H1 (cell line): Measurements from ENCODE around the gene PIGK. TPM values are rescaled to one million over a fixed set of nuclear protein-coding genes. Genes with fewer than 3 reads are reported as not detected.

Experiments used
- CTCF ChIA-PET: fragments of 300-600 bp; sonication (Branson Sonifier 250); formaldehyde crosslinking; loops from one replicate; lab custom pipeline; 2021; ENCODE audit not compliant: partially characterized antibody; lab: Charles Lee
- POLR2A ChIA-PET: fragments of 300-600 bp; sonication (Branson Sonifier 250); formaldehyde crosslinking; loops from one replicate; lab custom pipeline; 2021; ENCODE audit warnings: inconsistent platforms; ENCODE audit not compliant: partially characterized antibody; lab: Charles Lee
- DNase-seq, 2 experiments: peaks; one replicate each; pipeline versions ENCODE4 v3.0.0 to v3.0.0-alpha.2; 2010 to 2022; ENCODE audit warnings: low spot score in 2 of 2, low read depth in 1 of 2, mixed read lengths in 1 of 2
- FAIRE-seq: peaks from 2 replicates; lab custom pipeline; 2011; peaks lifted over from hg19 to GRCh38; lab: Jason Lieb, UNC
- H2AFZ ChIP-seq: 2 replicates; pipeline ENCODE4 v1.8.1; 2012; ENCODE audit warnings: low read length, inconsistent platforms
- H2AK5ac ChIP-seq: 2 replicates; pipeline ENCODE4 v1.6.1; 2013; ENCODE audit warnings: low read depth, low read length
- H2BK120ac ChIP-seq: replicated peaks from 2 replicates; pipeline ENCODE3; 2013; ENCODE audit warnings: low read depth, low read length, inconsistent platforms
- H2BK12ac ChIP-seq: 2 replicates; pipeline ENCODE4 v1.6.1; 2013; ENCODE audit warnings: low read depth, low read length
- H2BK15ac ChIP-seq: 2 replicates; pipeline ENCODE4 v1.6.1; 2013; ENCODE audit warnings: low read length
- H2BK20ac ChIP-seq: 2 replicates; pipeline ENCODE4 v1.6.1; 2013; ENCODE audit warnings: low read length
- H2BK5ac ChIP-seq: 2 replicates; pipeline ENCODE4 v1.6.1; 2013; ENCODE audit warnings: low read depth, low read length
- H3K14ac ChIP-seq: 2 replicates; pipeline ENCODE4 v1.6.1; 2013; ENCODE audit warnings: inconsistent platforms; ENCODE audit not compliant: insufficient read length
- H3K18ac ChIP-seq: 2 replicates; pipeline ENCODE4 v1.6.1; 2013; ENCODE audit warnings: low read length; ENCODE audit errors: extremely low read depth
- H3K23ac ChIP-seq: 2 replicates; pipeline ENCODE4 v1.6.1; 2013; ENCODE audit warnings: inconsistent platforms; ENCODE audit not compliant: insufficient read length
- H3K23me2 ChIP-seq: 2 replicates; pipeline ENCODE4 v1.6.1; 2013; ENCODE audit warnings: low read depth, low read length
- H3K27ac ChIP-seq: 2 replicates; pipeline ENCODE4 v1.6.1; 2011; ENCODE audit warnings: low read depth, low read length, inconsistent platforms
- H3K27me3 ChIP-seq, 4 experiments: replicated peaks in 1 of 4; 1 replicate in 1 of 4; 2 replicates in 3 of 4; pipeline versions ENCODE4 v1.6.1 to v1.8.1; 2011 to 2013; ENCODE audit warnings: low read length in 3 of 4, mild to moderate bottlenecking in 3 of 4, inconsistent platforms in 2 of 4, mixed read lengths in 2 of 4, moderate library complexity in 1 of 4; ENCODE audit not compliant: control insufficient read depth in 3 of 4, insufficient read depth in 3 of 4; ENCODE audit errors: extremely low read depth in 1 of 4
- H3K36me3 ChIP-seq, 4 experiments: 2 replicates each; pipeline versions ENCODE4 v1.6.1 to v1.8.1; 2011 to 2013; ENCODE audit warnings: mild to moderate bottlenecking in 4 of 4, low read length in 3 of 4, moderate library complexity in 2 of 4, control low read depth in 1 of 4, inconsistent platforms in 1 of 4; ENCODE audit not compliant: insufficient read depth in 4 of 4, control insufficient read depth in 2 of 4
- H3K4ac ChIP-seq: replicated peaks from 2 replicates; pipeline ENCODE3; 2013; ENCODE audit warnings: low read length, low read depth, mixed read lengths, inconsistent platforms; ENCODE audit not compliant: insufficient read length
- H3K4me1 ChIP-seq, 4 experiments: replicated peaks in 1 of 4; 1 replicate in 1 of 4; 2 replicates in 3 of 4; pipeline versions ENCODE4 v1.6.1 to v1.8.1; 2011 to 2013; ENCODE audit warnings: low read length in 3 of 4, inconsistent platforms in 2 of 4, mixed read lengths in 1 of 4; ENCODE audit not compliant: insufficient read depth in 4 of 4, control insufficient read depth in 3 of 4
- H3K4me2 ChIP-seq, 2 experiments: 2 replicates each; pipeline versions ENCODE4 v1.6.1 to v1.8.1; 2011 to 2013; ENCODE audit warnings: low read depth in 2 of 2, low read length in 2 of 2, control low read depth in 1 of 2, inconsistent platforms in 1 of 2, mild to moderate bottlenecking in 1 of 2; ENCODE audit not compliant: insufficient read depth in 1 of 2
- H3K4me3 ChIP-seq, 4 experiments: fragments of 200-600, 300-600 bp in 1 of 4; sonication (generic), shearing (Covaris generic), sonication (Bioruptor Twin) in 1 of 4; 2 replicates each; pipeline versions ENCODE4 v1.5.1 to v1.8.1; 2011 to 2016; ENCODE audit warnings: low read length in 4 of 4, low read depth in 3 of 4, control low read depth in 2 of 4, inconsistent platforms in 2 of 4, mild to moderate bottlenecking in 2 of 4, mixed read lengths in 1 of 4, moderate library complexity in 1 of 4; ENCODE audit not compliant: insufficient read depth in 2 of 4; ENCODE audit errors: extremely low read depth in 1 of 4
- H3K56ac ChIP-seq: replicated peaks from 2 replicates; pipeline ENCODE3; 2013; ENCODE audit warnings: low read depth, mild to moderate bottlenecking, mixed read lengths, low read length, inconsistent platforms; ENCODE audit not compliant: insufficient read length
- H3K79me1 ChIP-seq: 2 replicates; pipeline ENCODE4 v1.6.1; 2013; ENCODE audit warnings: low read depth, low read length, control low read depth
- H3K79me2 ChIP-seq, 2 experiments: 2 replicates each; pipeline versions ENCODE4 v1.6.1 to v1.8.1; 2012 to 2013; ENCODE audit warnings: low read length in 2 of 2, mild to moderate bottlenecking in 2 of 2, inconsistent platforms in 1 of 2; ENCODE audit not compliant: insufficient read depth in 2 of 2, control insufficient read depth in 1 of 2
- H3K9ac ChIP-seq, 4 experiments: replicated peaks in 1 of 4; 1 replicate in 1 of 4; 2 replicates in 3 of 4; pipeline versions ENCODE4 v1.6.1 to v1.8.1; 2011 to 2013; ENCODE audit warnings: low read depth in 3 of 4, low read length in 3 of 4, control low read depth in 2 of 4, mild to moderate bottlenecking in 2 of 4, moderate library complexity in 2 of 4, inconsistent platforms in 1 of 4; ENCODE audit errors: extremely low read depth in 1 of 4
- H3K9me3 ChIP-seq, 2 experiments: 2 replicates each; pipeline versions ENCODE4 v1.6.1 to v1.8.1; 2012 to 2013; ENCODE audit warnings: mild to moderate bottlenecking in 2 of 2, moderate library complexity in 2 of 2, control low read depth in 1 of 2, inconsistent platforms in 1 of 2, low read depth in 1 of 2, low read length in 1 of 2, mixed read lengths in 1 of 2; ENCODE audit not compliant: insufficient read depth in 2 of 2
- H4K20me1 ChIP-seq, 2 experiments: replicated peaks in 1 of 2; 2 replicates each; pipeline versions ENCODE3 to v1.8.1; 2011 to 2013; ENCODE audit warnings: inconsistent platforms in 2 of 2, low read length in 2 of 2, mild to moderate bottlenecking in 1 of 2; ENCODE audit not compliant: insufficient read depth in 2 of 2, control insufficient read depth in 1 of 2
- H4K5ac ChIP-seq: 2 replicates; pipeline ENCODE4 v1.6.1; 2013; ENCODE audit warnings: low read length, low read depth, mixed read lengths, inconsistent platforms; ENCODE audit not compliant: insufficient read length
- H4K8ac ChIP-seq: 2 replicates; pipeline ENCODE4 v1.8.0; 2013; ENCODE audit warnings: mild to moderate bottlenecking, moderate library complexity, low read length, inconsistent platforms; ENCODE audit not compliant: insufficient read depth; ENCODE audit errors: extremely low read depth
- H4K91ac ChIP-seq: replicated peaks from 2 replicates; pipeline ENCODE3; 2013; ENCODE audit warnings: low read length, mixed read lengths, inconsistent platforms; ENCODE audit not compliant: insufficient read length
- KDM4A ChIP-seq: IDR thresholded peaks from one replicate; pipeline ENCODE4 v1.7.1; 2012; ENCODE audit warnings: low read depth, mild to moderate bottlenecking, moderate library complexity, low read length, inconsistent platforms; ENCODE audit not compliant: severe bottlenecking
- NRF1 ChIP-seq: IDR thresholded peaks from 2 replicates; pipeline ENCODE4 v1.6.1; 2011; ENCODE audit warnings: mild to moderate bottlenecking, low read depth, low read length, improper control_type of control experiment
- SAP30 ChIP-seq: fragments of 300-600 bp; sonication (generic); IDR thresholded peaks from 2 replicates; pipeline ENCODE4 v1.7.1; 2012; ENCODE audit warnings: low read length, moderate library complexity, mild to moderate bottlenecking, inconsistent platforms; ENCODE audit not compliant: insufficient read depth, insufficient replicate concordance
- SP4 ChIP-seq: IDR thresholded peaks from 2 replicates; pipeline ENCODE4 v1.6.1; 2012; ENCODE audit warnings: low read length, inconsistent platforms
- polyA plus RNA-seq, 7 experiments: library from polyadenylated mRNA; depleted of rRNA in 3 of 7; stranded (reverse) in 5 of 7; unstranded in 2 of 7; fragments of >200 nt in 5 of 7; fragments of 200-250 nt in 2 of 7; gene quantifications; 1 replicate in 5 of 7; 2 replicates in 1 of 7; 4 replicates in 1 of 7; pipeline versions ENCODE4 v1.2.1 to v1.2.3, GENCODE V29; 2011 to 2013; ENCODE audit warnings: missing spikeins in 2 of 7, mixed read lengths in 2 of 7
- total RNA-seq: library from RNA; stranded (reverse); fragmentation: NEBNext Ultra II Directional; extraction: Animal tissue kit (Norgen Biotek cat#: 25700); gene quantifications from 2 replicates; pipeline ENCODE4 v1.2.1, GENCODE V29; 2021
- TF ChIP-seq, protein P1 (sequence below): IDR thresholded peaks from 2 replicates; pipeline ENCODE4 v1.6.1; 2011; ENCODE audit warnings: low read length, improper control_type of control experiment

Gene PIGK
- total and polyA plus RNA-seq, 2 of the 8 experiments (the other 6 are each of a cell fraction or from before 2014, with no cell fraction given) = 5.6 to 23.2 TPM

DNA sequence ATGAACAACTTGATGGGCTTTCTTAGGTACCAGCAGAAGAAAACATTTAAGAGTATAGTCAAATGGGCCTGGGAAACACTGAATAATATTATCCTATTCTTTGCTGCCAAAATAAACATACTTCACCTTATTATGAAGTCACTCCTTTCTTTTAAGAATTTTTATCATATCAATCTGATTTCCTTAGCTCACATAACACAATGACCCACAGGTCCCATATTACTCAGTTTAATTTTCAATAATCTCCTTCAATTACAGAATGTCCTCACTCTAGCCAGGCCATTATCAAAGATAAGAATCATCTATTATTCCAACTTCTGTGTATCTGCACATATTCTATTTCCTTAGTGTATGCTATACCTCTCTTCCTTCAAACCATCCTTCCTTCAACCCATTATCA is 63.0 kb downstream of the PIGK start:
- Histone ChIP-seq H3K4ac (no peak overlapping the region), H2AFZ (no peak overlapping the region), H2BK12ac (no peak overlapping the region), H3K9me3 (0 out of 4 replicates have a peak, but pooled peaks cover 3 to 4% of the 10 kb centered on the region in 2 experiments), H3K79me1 (no peaks in the 10 kb centered on the region), H3K56ac (no peak overlapping the region), H2BK5ac (no peak overlapping the region), H2BK120ac (no peak overlapping the region), H3K36me3 (peaks cover 0 to 15% (median 4%) of the 10 kb centered on the region in 4 experiments; a peak in 3 of 8 replicates), H3K23ac (no peak overlapping the region), H2AK5ac (no peak overlapping the region), H3K14ac (no peak overlapping the region), H3K27ac (no peak overlapping the region), H4K91ac (no peak overlapping the region), H3K18ac (no peak overlapping the region), H4K5ac (no peak overlapping the region), H3K4me3 (no peak overlapping the region), H2BK20ac (no peak overlapping the region), H4K20me1 (no peaks in the 10 kb centered on the region), H3K27me3 (no peaks in the 10 kb centered on the region), H2BK15ac (no peak overlapping the region), H3K79me2 (no peaks in the 10 kb centered on the region), H3K4me1 (no peaks in the 10 kb centered on the region), H4K8ac (no peak overlapping the region), H3K9ac (no peak overlapping the region), H3K4me2 (no peak overlapping the region), H3K23me2 (no peaks in the 10 kb centered on the region)
- FAIRE-seq = no peak
- POLR2A ChIA-PET = no interaction called here
- no peak for DNase-seq
- TF ChIP-seq, protein P1, sequence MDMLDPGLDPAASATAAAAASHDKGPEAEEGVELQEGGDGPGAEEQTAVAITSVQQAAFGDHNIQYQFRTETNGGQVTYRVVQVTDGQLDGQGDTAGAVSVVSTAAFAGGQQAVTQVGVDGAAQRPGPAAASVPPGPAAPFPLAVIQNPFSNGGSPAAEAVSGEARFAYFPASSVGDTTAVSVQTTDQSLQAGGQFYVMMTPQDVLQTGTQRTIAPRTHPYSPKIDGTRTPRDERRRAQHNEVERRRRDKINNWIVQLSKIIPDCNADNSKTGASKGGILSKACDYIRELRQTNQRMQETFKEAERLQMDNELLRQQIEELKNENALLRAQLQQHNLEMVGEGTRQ = no peak
- no peak for TF ChIP-seq NRF1
- no peak for TF ChIP-seq KDM4A
- TF ChIP-seq SAP30 = no peak
- TF ChIP-seq SP4 = no peak
- CTCF ChIA-PET = no interaction called here
